Endodermal cell (in vitro differentiated cells): ENCODE results near the gene C6. TPM values are rescaled to one million over a fixed set of nuclear protein-coding genes. Genes with fewer than 3 reads are reported as not detected.

Experiments used
- DNase-seq: peaks from one replicate; pipeline ENCODE4 v3.0.0-alpha.2; 2017
- H3K27ac ChIP-seq: 2 replicates; pipeline ENCODE4 v1.5.1; 2013; ENCODE audit warnings: mild to moderate bottlenecking, low read depth, low read length, moderate library complexity
- H3K27me3 ChIP-seq: 2 replicates; pipeline ENCODE4 v1.6.1; 2013; ENCODE audit warnings: mild to moderate bottlenecking, low read length, moderate library complexity; ENCODE audit not compliant: insufficient read depth, control insufficient read depth, poor library complexity, severe bottlenecking
- H3K36me3 ChIP-seq: 2 replicates; pipeline ENCODE4 v1.7.0; 2013; ENCODE audit warnings: mild to moderate bottlenecking, low read length, moderate library complexity; ENCODE audit not compliant: control insufficient read depth, insufficient read depth
- H3K4me1 ChIP-seq: one replicate; pipeline ENCODE4 v1.7.0; 2013; ENCODE audit warnings: low read length; ENCODE audit not compliant: control insufficient read depth, insufficient read depth
- H3K4me3 ChIP-seq: 2 replicates; pipeline ENCODE4 v1.5.1; 2013; ENCODE audit warnings: mild to moderate bottlenecking, low read length, moderate library complexity
- H3K9ac ChIP-seq: 2 replicates; pipeline ENCODE4 v1.6.1; 2013; ENCODE audit warnings: mild to moderate bottlenecking, low read length, moderate library complexity; ENCODE audit not compliant: poor library complexity, severe bottlenecking; ENCODE audit errors: extremely low read depth
- H3K9me3 ChIP-seq: 2 replicates; pipeline ENCODE4 v1.6.1; 2013; ENCODE audit warnings: mild to moderate bottlenecking, low read length, moderate library complexity; ENCODE audit not compliant: control insufficient read depth
- H3K27ac Mint-ChIP-seq: 2 replicates; pipeline ENCODE4 v1.8.0; 2020; ENCODE audit warnings: mixed read lengths
- H3K27me3 Mint-ChIP-seq: 2 replicates; pipeline ENCODE4 v1.8.0; 2021; ENCODE audit warnings: mild to moderate bottlenecking, mixed read lengths; ENCODE audit not compliant: insufficient read depth
- H3K36me3 Mint-ChIP-seq: 2 replicates; pipeline ENCODE4 v1.8.0; 2020; ENCODE audit warnings: low read depth, mixed read lengths
- H3K4me1 Mint-ChIP-seq: 2 replicates; pipeline ENCODE4 v1.8.0; 2020; ENCODE audit warnings: mixed read lengths
- H3K4me3 Mint-ChIP-seq: 2 replicates; pipeline ENCODE4 v1.8.0; 2020; ENCODE audit warnings: mild to moderate bottlenecking, moderate library complexity, mixed read lengths
- H3K9me3 Mint-ChIP-seq: 2 replicates; pipeline ENCODE4 v1.8.0; 2020; ENCODE audit warnings: mild to moderate bottlenecking, mixed read lengths
- WGBS, 2 experiments: methylation state at CpG; one replicate each; pipeline versions ENCODE4 v1.1.5 to v1.1.7; 2013; ENCODE audit warnings: missing lambda C conversion rate in 2 of 2, mixed read lengths in 1 of 2; ENCODE audit not compliant: insufficient coverage in 1 of 2, insufficient read length in 1 of 2; 5-methylcytosine and 5-hydroxymethylcytosine counted together
- total RNA-seq, 2 donors: library from RNA; stranded (reverse); fragmentation: NEBNext Ultra II Directional in 1 of 2; extraction: Animal tissue kit (Norgen Biotek cat#: 25700) in 1 of 2; gene quantifications; 2 replicates in 1 of 2; 3 replicates in 1 of 2; pipeline ENCODE4 v1.2.1, GENCODE V29; 2021
- TF ChIP-seq, protein P1 (sequence below): fragments of 200-600 bp; sonication (generic); conservative IDR thresholded peaks from 2 replicates; pipeline ENCODE4 v1.5.0; 2021; ENCODE audit warnings: antibody characterized with exemption, mild to moderate bottlenecking

The C6 gene
- total RNA-seq, 2 donors from 2014 or later, result 0.38 TPM; not detected in 1

DNA sequence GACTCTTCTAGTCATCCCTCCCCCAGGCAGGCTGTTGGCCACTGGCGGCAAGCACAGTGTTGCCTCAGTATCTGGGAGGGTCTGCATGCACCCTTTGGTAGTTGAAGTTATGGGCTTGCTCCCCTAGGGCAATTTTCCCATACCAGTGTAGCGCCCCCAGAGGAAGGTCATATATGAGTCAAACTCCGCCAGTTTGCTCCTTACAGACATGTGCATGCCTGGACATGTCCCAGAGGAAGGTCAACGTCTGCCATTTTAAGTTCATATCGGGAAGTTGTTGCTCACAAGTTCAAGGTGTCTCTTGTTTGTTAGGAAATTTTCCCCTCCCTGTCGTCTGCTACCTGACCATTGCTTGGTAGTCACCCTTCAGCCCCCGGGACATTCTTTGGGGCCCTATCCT lies 90.9 kb downstream of the C6 start:
- TF ChIP-seq, protein P1, sequence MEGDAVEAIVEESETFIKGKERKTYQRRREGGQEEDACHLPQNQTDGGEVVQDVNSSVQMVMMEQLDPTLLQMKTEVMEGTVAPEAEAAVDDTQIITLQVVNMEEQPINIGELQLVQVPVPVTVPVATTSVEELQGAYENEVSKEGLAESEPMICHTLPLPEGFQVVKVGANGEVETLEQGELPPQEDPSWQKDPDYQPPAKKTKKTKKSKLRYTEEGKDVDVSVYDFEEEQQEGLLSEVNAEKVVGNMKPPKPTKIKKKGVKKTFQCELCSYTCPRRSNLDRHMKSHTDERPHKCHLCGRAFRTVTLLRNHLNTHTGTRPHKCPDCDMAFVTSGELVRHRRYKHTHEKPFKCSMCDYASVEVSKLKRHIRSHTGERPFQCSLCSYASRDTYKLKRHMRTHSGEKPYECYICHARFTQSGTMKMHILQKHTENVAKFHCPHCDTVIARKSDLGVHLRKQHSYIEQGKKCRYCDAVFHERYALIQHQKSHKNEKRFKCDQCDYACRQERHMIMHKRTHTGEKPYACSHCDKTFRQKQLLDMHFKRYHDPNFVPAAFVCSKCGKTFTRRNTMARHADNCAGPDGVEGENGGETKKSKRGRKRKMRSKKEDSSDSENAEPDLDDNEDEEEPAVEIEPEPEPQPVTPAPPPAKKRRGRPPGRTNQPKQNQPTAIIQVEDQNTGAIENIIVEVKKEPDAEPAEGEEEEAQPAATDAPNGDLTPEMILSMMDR, result peak; percentile 25
- WGBS, 2 experiments, result 90 to 94% methylated on average over 4 to 7 of the region's 7 CpGs
- Mint-ChIP-seq H3K4me1 (no peaks in the 10 kb centered on the region), H3K4me3 (no peak overlapping the region), H3K9me3 (peaks cover 4% of the 10 kb centered on the region), H3K27ac (peak overlapping the region; percentile 48), H3K36me3 (no peaks in the 10 kb centered on the region), H3K27me3 (no peaks in the 10 kb centered on the region)
- Histone ChIP-seq H3K36me3 (no peaks in the 10 kb centered on the region), H3K4me1 (no peaks in the 10 kb centered on the region), H3K27me3 (no peaks in the 10 kb centered on the region), H3K4me3 (no peak overlapping the region), H3K27ac (no peak overlapping the region), H3K9ac (no peak overlapping the region), H3K9me3 (no peaks in the 10 kb centered on the region)
- DNase-seq, result peak; percentile 49

DNA sequence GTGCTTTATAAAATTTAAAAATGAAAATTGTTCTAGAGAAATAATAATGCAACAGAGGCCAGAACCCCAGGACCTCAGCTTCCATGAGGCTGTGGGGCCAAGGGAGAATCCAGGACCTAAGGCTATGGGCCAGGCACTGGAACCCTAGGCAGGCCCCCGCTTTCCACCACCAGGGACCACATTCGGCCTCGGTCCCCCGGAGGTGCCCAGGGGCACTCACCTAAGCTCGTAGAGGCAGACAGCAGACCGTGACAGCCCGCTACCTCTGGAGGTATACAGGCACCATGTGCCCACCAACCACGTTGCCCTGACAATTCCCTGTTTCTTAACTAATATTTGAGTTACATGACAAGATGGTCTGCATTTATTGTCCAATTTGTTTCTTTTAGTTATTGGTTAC lies 92.7 kb downstream of the C6 start:
- Mint-ChIP-seq H3K4me1 (no peaks in the 10 kb centered on the region), H3K4me3 (no peak overlapping the region), H3K9me3 (peaks cover 4% of the 10 kb centered on the region), H3K27me3 (no peaks in the 10 kb centered on the region), H3K36me3 (no peaks in the 10 kb centered on the region), H3K27ac (no peak overlapping the region)
- H3K9me3 ChIP-seq, result no peaks in the 10 kb centered on the region
- no peak overlapping the region for H3K9ac ChIP-seq
- TF ChIP-seq, protein P1, result no peak
- no peak overlapping the region for H3K27ac ChIP-seq
- H3K36me3 ChIP-seq, result no peaks in the 10 kb centered on the region
- no peaks in the 10 kb centered on the region for H3K4me1 ChIP-seq
- no peaks in the 10 kb centered on the region for H3K27me3 ChIP-seq
- DNase-seq, result no peak
- no peak overlapping the region for H3K4me3 ChIP-seq
- 96 to 100% methylated on average over 1 to 8 of the region's 8 CpGs for WGBS, 2 experiments

DNA sequence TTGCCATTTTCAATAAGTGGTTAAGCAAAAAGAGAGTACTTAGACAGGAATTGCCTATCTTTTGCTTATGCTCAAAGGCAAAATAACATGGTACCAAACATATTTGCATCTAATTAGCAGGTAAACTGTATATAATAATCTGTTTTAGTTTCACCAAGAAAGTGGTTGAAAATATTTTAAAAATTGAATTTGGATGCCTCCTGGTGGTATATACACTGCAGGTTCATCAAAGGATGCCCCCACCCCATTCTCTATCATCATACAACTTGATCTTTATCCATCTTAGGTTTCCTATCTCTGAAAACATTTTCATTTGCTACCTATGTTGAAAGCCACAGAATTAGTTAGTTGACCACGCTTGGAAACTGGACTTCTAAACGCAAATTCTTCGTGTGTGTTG lies 95.2 kb downstream of the C6 start:
- peaks cover 4% of the 10 kb centered on the region for H3K9me3 Mint-ChIP-seq
- H3K27ac ChIP-seq, result no peak overlapping the region
- no peaks in the 10 kb centered on the region for H3K9me3 ChIP-seq
- no peaks in the 10 kb centered on the region for H3K36me3 Mint-ChIP-seq
- no peaks in the 10 kb centered on the region for H3K4me1 ChIP-seq
- DNase-seq, result no peak
- H3K27ac Mint-ChIP-seq, result no peak overlapping the region
- no peak overlapping the region for H3K4me3 Mint-ChIP-seq
- no peaks in the 10 kb centered on the region for H3K36me3 ChIP-seq
- no peaks in the 10 kb centered on the region for H3K27me3 Mint-ChIP-seq
- H3K4me3 ChIP-seq, result no peak overlapping the region
- H3K9ac ChIP-seq, result no peak overlapping the region
- H3K27me3 ChIP-seq, result no peaks in the 10 kb centered on the region
- no peaks in the 10 kb centered on the region for H3K4me1 Mint-ChIP-seq
- 94 to 100% methylated on average over 1 to 3 of the region's 3 CpGs for WGBS, 2 experiments
- TF ChIP-seq, protein P1, result peak; percentile 37
